Jurkat, Clone E6-1 (cell line): ENCODE measurements around the gene MLLT6. TPM values are rescaled to one million over a fixed set of nuclear protein-coding genes. Genes with fewer than 3 reads are reported as not detected.

ENCODE experiments used
- DNase-seq: peaks from one replicate; pipeline ENCODE4 v3.0.0-alpha.2; 2011; ENCODE audit warnings: low read depth, low spot score
- H3K4me3 ChIP-seq: 2 replicates; pipeline ENCODE4 v1.5.1; 2011; ENCODE audit warnings: mild to moderate bottlenecking, low read length, control low read depth, moderate library complexity
- polyA plus RNA-seq: library from polyadenylated mRNA; unstranded; fragments of >200 nt; gene quantifications from one replicate; pipeline ENCODE4 v1.2.1, GENCODE V29; 2012; ENCODE audit warnings: missing spikeins; ENCODE audit not compliant: insufficient read length, insufficient read depth

Gene MLLT6
- 79.5 TPM for polyA plus RNA-seq

GRCh38 chr17:38704606-38705522, at the start of gene MLLT6:
TSS of gene MLLT6 (plus strand) at chr17:38705273. CDS start at chr17:38705633, 360 bp downstream.
- peak within 1 kb of the TSS; percentile 95 for H3K4me3 ChIP-seq
- peak; percentile 70 for DNase-seq

GRCh38 chr17:38656959-38657823, 47.9 kb upstream of the MLLT6 start:
- no peak for DNase-seq
- no peak overlapping the region for H3K4me3 ChIP-seq

GRCh38 chr17:38657824-38658740, 47.0 kb upstream of the MLLT6 start:
- no peak for DNase-seq
- H3K4me3 ChIP-seq, result no peak overlapping the region

- no peak overlapping the region for H3K4me3 ChIP-seq
- peak; percentile 46 for DNase-seq
Measured at GRCh38 chr17:38658741-38659345, 46.2 kb upstream of the MLLT6 start.

GRCh38 chr17:38659415-38659814, 45.7 kb upstream of the MLLT6 start:
- no peak for DNase-seq
- no peak overlapping the region for H3K4me3 ChIP-seq

GRCh38 chr17:38660097-38661025, 44.7 kb upstream of the MLLT6 start:
- H3K4me3 ChIP-seq, result no peak overlapping the region
- DNase-seq, result no peak

- DNase-seq, result no peak
- no peak overlapping the region for H3K4me3 ChIP-seq
Measured at GRCh38 chr17:38663125-38663751, 41.8 kb upstream of the MLLT6 start.

- H3K4me3 ChIP-seq, result no peak overlapping the region
- no peak for DNase-seq
Measured at GRCh38 chr17:38663964-38664644, 41.0 kb upstream of the MLLT6 start.

- peak; percentile 42 for DNase-seq
- H3K4me3 ChIP-seq, result no peak overlapping the region
Measured at GRCh38 chr17:38667099-38667786, 37.8 kb upstream of the MLLT6 start.

- no peak overlapping the region for H3K4me3 ChIP-seq
- no peak for DNase-seq
Measured at GRCh38 chr17:38667787-38668122, 37.3 kb upstream of the MLLT6 start.

- H3K4me3 ChIP-seq, result no peak overlapping the region
- no peak for DNase-seq
Measured at GRCh38 chr17:38669520-38669919, 35.6 kb upstream of the MLLT6 start.

GRCh38 chr17:38671939-38672720, 32.9 kb upstream of the MLLT6 start:
- no peak overlapping the region for H3K4me3 ChIP-seq
- DNase-seq, result no peak

- DNase-seq, result no peak
- no peak overlapping the region for H3K4me3 ChIP-seq
Measured at GRCh38 chr17:38672788-38673706, 32.0 kb upstream of the MLLT6 start.

- H3K4me3 ChIP-seq, result peak overlapping the region; percentile 68
- DNase-seq, result no peak
Measured at GRCh38 chr17:38673707-38674013, 31.4 kb upstream of the MLLT6 start.
